Measurements from ENCODE around the gene ADGRB2.

Gene ADGRB2

DNA sequence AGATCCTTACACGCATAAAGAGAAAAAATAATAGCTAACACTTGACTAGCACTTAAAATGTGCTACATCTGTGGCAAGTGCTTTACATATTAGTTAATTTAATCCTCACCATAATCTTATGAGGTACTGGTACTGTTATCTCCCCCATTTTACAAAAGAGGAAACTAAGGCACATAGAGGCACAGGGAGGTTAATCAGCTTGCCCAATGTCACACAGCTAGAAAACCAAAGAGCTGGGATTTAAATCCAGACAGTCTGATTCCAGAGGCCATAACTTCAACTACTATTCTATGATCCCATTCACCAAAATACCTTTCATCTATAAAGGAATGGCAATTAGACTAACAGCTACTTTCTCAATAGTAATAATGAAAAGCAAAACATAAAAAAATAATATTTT, 40.0 kb upstream of the ADGRB2 start:
- H3K9ac ChIP-seq (ENCODE audit: low read depth, low read length, poor library complexity, severe bottlenecking): no peak overlapping the region
- no peaks in the 10 kb centered on the region for H3K9me3 ChIP-seq (ENCODE audit: insufficient read depth, low read depth, low read length)
- no peaks in the 10 kb centered on the region for H3K4me1 ChIP-seq (ENCODE audit: insufficient read depth, low read length, poor library complexity, severe bottlenecking)
- no peak for TF ChIP-seq CTCF (conservative IDR thresholded peaks at IDR 0.05; ENCODE audit: low read length)
- no peak for TF ChIP-seq EZH2phosphoT487 (IDR thresholded peaks at IDR 0.05; ENCODE audit: borderline replicate concordance)
- no peaks in the 10 kb centered on the region for H3K27me3 ChIP-seq (ENCODE audit: insufficient read depth, low read length, poor library complexity, severe bottlenecking)
- H3K79me2 ChIP-seq (ENCODE audit: insufficient read depth, low read length): no peaks in the 10 kb centered on the region
- H3K4me2 ChIP-seq (ENCODE audit: low read depth, low read length, poor library complexity, severe bottlenecking): no peak overlapping the region
- no peaks in the 10 kb centered on the region for H3F3A ChIP-seq (ENCODE audit: low read depth)
- H3K4me3 ChIP-seq (ENCODE audit: low read length, poor library complexity, severe bottlenecking): no peak overlapping the region
- no peak overlapping the region for H2AFZ ChIP-seq (ENCODE audit: low read length)
- no peaks in the 10 kb centered on the region for H3K36me3 ChIP-seq (ENCODE audit: insufficient read depth, low read length)
- no peaks in the 10 kb centered on the region for H3K9me2 ChIP-seq (replicated peaks; ENCODE audit: low read depth, low read length)
- H4K20me1 ChIP-seq (ENCODE audit: insufficient read depth, low read length, poor library complexity, severe bottlenecking): no peaks in the 10 kb centered on the region

DNA sequence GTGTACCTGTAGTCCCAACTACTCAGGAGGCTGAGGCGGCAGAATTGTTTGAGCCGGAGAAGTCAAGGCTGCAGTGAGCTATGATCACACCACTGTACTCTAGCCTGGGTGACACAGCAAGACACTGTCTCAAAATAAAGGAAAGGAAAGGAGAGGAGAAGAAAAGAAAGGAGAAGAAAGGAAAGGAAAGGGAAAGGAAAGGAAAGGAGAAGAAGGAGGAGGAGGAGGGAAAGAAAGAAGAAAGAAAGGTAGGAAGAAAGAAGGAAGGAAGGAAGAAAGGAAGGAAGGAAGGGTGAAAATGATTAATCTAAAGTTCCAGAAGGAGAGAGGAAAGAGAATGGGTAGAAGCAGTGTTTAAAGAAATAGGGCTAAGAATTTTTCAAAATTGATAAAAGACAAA, 39.5 kb upstream of the ADGRB2 start:
- Histone ChIP-seq H3K36me3 (ENCODE audit: insufficient read depth, low read length) (no peaks in the 10 kb centered on the region), H3K4me2 (ENCODE audit: low read depth, low read length, poor library complexity, severe bottlenecking) (no peak overlapping the region), H4K20me1 (ENCODE audit: insufficient read depth, low read length, poor library complexity, severe bottlenecking) (no peaks in the 10 kb centered on the region), H3K9me3 (ENCODE audit: insufficient read depth, low read depth, low read length) (no peaks in the 10 kb centered on the region), H3K9me2 (replicated peaks; ENCODE audit: low read depth, low read length) (no peaks in the 10 kb centered on the region), H3F3A (ENCODE audit: low read depth) (no peaks in the 10 kb centered on the region), H3K27me3 (ENCODE audit: insufficient read depth, low read length, poor library complexity, severe bottlenecking) (no peaks in the 10 kb centered on the region), H3K9ac (ENCODE audit: low read depth, low read length, poor library complexity, severe bottlenecking) (no peak overlapping the region), H3K4me3 (ENCODE audit: low read length, poor library complexity, severe bottlenecking) (no peak overlapping the region), H2AFZ (ENCODE audit: low read length) (no peak overlapping the region), H3K79me2 (ENCODE audit: insufficient read depth, low read length) (no peaks in the 10 kb centered on the region), H3K4me1 (ENCODE audit: insufficient read depth, low read length, poor library complexity, severe bottlenecking) (no peaks in the 10 kb centered on the region)
- no peak for TF ChIP-seq EZH2phosphoT487 (IDR thresholded peaks at IDR 0.05; ENCODE audit: borderline replicate concordance)

DNA sequence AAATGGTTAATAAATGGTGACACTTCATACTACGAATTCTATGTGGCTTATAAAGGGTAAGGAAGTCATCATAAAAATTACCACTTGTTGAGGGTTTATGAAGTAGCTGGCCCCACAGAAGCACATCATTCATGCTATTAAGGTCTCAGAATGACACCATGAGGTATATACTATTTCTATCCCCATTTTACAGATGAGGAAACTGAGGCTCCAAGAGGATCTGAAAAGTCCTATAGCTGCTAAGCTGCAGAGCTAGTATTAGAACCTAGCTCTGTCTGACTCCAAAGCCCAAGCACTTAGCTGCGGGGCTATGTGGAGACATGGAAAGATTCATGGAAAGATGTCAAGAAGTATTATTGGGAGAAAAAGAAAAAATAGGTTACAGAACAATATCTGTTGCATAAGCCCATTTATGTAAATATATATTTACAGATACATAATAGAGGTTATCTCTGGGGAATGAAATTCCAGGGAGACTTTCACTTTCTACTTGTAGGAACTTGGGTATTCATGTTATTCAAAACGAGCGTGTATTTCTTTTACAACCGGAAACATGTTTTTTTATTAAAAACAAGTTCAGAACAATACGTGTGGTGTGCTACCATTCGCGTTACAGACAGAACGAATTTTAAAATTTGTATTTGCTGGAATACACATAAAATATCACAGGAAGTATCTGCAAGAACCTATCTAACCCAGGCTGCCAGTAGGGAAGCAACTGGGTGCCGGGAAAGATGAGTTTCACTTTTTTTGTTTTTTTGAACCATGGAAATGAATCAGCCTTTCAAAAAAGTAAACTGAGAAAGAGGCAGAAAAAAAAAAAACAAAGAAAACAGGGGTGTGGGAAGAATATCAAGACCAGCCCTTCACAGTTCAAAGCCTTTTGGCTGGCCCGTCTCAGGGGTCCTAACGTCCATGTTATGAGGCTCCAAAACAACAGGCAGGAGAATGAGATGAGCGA, 38.3 kb upstream of the ADGRB2 start:
- Histone ChIP-seq H3K4me2 (ENCODE audit: low read depth, low read length, poor library complexity, severe bottlenecking) (peak overlapping the region; percentile 23), H4K20me1 (ENCODE audit: insufficient read depth, low read length, poor library complexity, severe bottlenecking) (no peaks in the 10 kb centered on the region), H3K9ac (ENCODE audit: low read depth, low read length, poor library complexity, severe bottlenecking) (peak overlapping the region; percentile 36), H3K4me3 (ENCODE audit: low read length, poor library complexity, severe bottlenecking) (peak overlapping the region; percentile 27), H3K36me3 (ENCODE audit: insufficient read depth, low read length) (no peaks in the 10 kb centered on the region), H3F3A (ENCODE audit: low read depth) (no peaks in the 10 kb centered on the region), H3K9me3 (ENCODE audit: insufficient read depth, low read depth, low read length) (no peaks in the 10 kb centered on the region), H3K79me2 (ENCODE audit: insufficient read depth, low read length) (no peaks in the 10 kb centered on the region), H2AFZ (ENCODE audit: low read length) (peak overlapping the region; percentile 24), H3K4me1 (ENCODE audit: insufficient read depth, low read length, poor library complexity, severe bottlenecking) (no peaks in the 10 kb centered on the region), H3K9me2 (replicated peaks; ENCODE audit: low read depth, low read length) (no peaks in the 10 kb centered on the region), H3K27me3 (ENCODE audit: insufficient read depth, low read length, poor library complexity, severe bottlenecking) (no peaks in the 10 kb centered on the region)
- no peak for TF ChIP-seq CTCF (conservative IDR thresholded peaks at IDR 0.05; ENCODE audit: low read length)
- TF ChIP-seq EZH2phosphoT487 (IDR thresholded peaks at IDR 0.05; ENCODE audit: borderline replicate concordance): no peak

Measured in Loucy (cell line).